ENCODE measurements around the gene ARHGEF9. TPM values are rescaled to one million over a fixed set of nuclear protein-coding genes. Genes with fewer than 3 reads are reported as not detected.
"Not testable (repeated sequence)": the region's sequence is repeated elsewhere in the genome, so short reads cannot be mapped to it uniquely, and the experiment has no call there.

The ARHGEF9 gene
- total RNA-seq, 1 donor from 2014 or later, result 30.2 TPM

DNA sequence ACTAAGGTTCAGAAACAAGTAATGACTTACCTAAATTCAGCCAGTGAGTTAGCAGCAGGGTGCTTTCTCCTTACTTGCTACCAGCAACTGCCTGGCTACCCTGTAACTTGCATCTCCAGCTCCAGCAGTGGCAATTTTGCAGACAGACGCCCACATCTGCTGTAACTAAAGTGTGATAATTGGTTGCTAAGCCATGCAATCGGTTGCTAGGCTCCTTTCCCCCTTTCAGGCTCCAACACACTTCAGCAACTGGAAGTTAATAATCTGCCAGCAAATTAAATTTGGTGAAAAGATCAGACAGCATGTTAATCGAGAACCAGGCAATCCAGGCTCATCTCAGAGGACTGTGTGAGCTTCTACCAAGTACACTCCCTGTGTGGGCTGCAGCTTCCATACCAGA, 24.2 kb upstream of the ARHGEF9 start:
- H3K9me3 Mint-ChIP-seq, result peaks cover 20% of the 10 kb centered on the region
- no peaks in the 10 kb centered on the region for H3K4me1 Mint-ChIP-seq
- no peak for TF ChIP-seq CTCF (IDR thresholded peaks at IDR 0.05; ENCODE audit: unreplicated experiment)
- H3K36me3 Mint-ChIP-seq, result no peaks in the 10 kb centered on the region
- no peak overlapping the region for H3K4me3 Mint-ChIP-seq
- DNase-seq (ENCODE audit: low spot score in 2 of 2, unreplicated experiment in 2 of 2), result no peak
- H3K27ac Mint-ChIP-seq, result no peak overlapping the region
- H3K27me3 Mint-ChIP-seq (ENCODE audit: low read depth), result no peaks in the 10 kb centered on the region

DNA sequence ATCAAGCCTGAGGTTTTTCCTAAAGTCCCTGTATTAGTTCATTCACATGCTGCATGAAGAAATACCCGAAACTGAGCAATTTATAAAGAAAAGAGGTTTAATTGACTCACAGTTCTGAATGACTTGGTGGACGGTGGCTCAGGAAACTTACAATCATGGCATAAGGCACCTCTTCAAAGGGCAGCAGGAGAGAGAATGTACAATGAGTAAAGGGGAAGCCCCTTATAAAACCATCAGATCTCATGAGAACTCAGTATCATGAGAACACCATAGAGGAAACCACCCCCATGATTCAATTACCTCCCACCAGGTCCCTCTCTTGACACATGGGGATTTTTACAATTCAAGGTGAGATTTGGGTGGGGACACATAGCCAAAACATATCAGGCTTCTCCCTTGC, 10.4 kb upstream of the ARHGEF9 start:
- not testable (repeated sequence) for DNase-seq (ENCODE audit: low spot score in 2 of 2, unreplicated experiment in 2 of 2); H3K27me3 Mint-ChIP-seq (ENCODE audit: low read depth); H3K36me3 Mint-ChIP-seq; H3K27ac Mint-ChIP-seq; H3K4me1 Mint-ChIP-seq; H3K4me3 Mint-ChIP-seq
- H3K9me3 Mint-ChIP-seq, result peaks cover 28% of the 10 kb centered on the region

DNA sequence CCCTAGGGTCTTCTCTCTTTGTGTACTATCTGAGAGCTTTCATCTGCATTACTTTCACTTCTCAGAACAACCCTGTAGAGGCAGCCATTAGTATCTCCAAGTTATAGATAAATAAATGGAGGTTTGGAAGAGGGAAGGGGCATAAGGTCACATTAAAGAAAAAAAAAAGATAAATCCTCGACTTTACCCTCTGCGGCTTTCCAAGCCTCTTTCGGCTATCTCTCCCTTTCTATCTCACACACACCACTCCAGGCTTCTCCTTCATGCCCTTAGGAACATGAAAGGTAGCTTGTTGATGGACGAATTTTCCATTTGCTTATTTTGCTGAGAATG, 660 bp upstream of the ARHGEF9 start:
- Mint-ChIP-seq H3K27me3 (ENCODE audit: low read depth) (no peaks in the 10 kb centered on the region), H3K27ac (no peak overlapping the region), H3K4me3 (peak overlapping the region; percentile 70), H3K9me3 (peaks cover 16% of the 10 kb centered on the region), H3K36me3 (no peaks in the 10 kb centered on the region), H3K4me1 (peaks cover 2% of the 10 kb centered on the region)
- no peak for TF ChIP-seq CTCF (IDR thresholded peaks at IDR 0.05; ENCODE audit: unreplicated experiment)
- DNase-seq (ENCODE audit: low spot score in 2 of 2, unreplicated experiment in 2 of 2), result no peak

DNA sequence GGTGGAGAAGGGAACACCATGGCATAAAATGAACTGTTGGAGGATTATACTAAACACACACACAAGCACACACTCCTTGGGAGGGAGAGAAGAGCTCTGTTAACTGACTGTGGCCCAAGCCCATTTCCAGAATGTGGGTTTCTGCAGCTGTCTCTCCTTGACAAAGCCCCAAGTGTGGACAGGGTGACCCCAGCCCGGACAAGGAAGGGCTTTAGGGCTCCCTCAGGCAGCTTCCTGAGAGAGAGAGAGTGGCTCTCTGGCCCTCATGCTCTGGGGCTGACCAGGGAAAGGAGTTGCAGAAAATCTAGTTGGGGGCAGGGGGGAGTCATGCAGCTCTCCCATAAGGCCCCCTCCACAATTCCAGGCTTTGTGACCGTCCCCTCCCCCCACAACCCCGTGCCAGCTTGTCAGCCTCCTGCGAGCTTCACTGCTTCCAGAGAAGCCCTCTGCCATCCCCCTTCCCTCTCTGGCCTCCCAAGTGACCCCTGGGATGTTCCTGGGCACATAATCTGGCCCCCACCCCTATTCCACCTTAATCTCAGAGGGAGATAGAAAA, 590 bp downstream of the ARHGEF9 start:
- no peak for DNase-seq (ENCODE audit: low spot score in 2 of 2, unreplicated experiment in 2 of 2)
- H3K27ac Mint-ChIP-seq, result peak overlapping the region; percentile 41

GRCh38 chrX:63782515-63782914, 2.5 kb downstream of the ARHGEF9 start:
- DNase-seq (ENCODE audit: low spot score in 2 of 2, unreplicated experiment in 2 of 2), result no peak
- peaks cover 4% of the 10 kb centered on the region for H3K36me3 Mint-ChIP-seq
- TF ChIP-seq CTCF (IDR thresholded peaks at IDR 0.05; ENCODE audit: unreplicated experiment), result no peak
- peaks cover 2% of the 10 kb centered on the region for H3K4me1 Mint-ChIP-seq
- no peak overlapping the region for H3K27ac Mint-ChIP-seq
- peaks cover 35% of the 10 kb centered on the region for H3K9me3 Mint-ChIP-seq
- H3K4me3 Mint-ChIP-seq, result no peak overlapping the region
- no peaks in the 10 kb centered on the region for H3K27me3 Mint-ChIP-seq (ENCODE audit: low read depth)

More for the DNA sequence above, 590 bp downstream of the ARHGEF9 start:
- H3K36me3 Mint-ChIP-seq, result peaks cover 2% of the 10 kb centered on the region
- H3K9me3 Mint-ChIP-seq, result peaks cover 25% of the 10 kb centered on the region
- H3K27me3 Mint-ChIP-seq (ENCODE audit: low read depth), result no peaks in the 10 kb centered on the region
- peak overlapping the region; percentile 70 for H3K4me3 Mint-ChIP-seq
- peaks cover 2% of the 10 kb centered on the region for H3K4me1 Mint-ChIP-seq
- TF ChIP-seq CTCF (IDR thresholded peaks at IDR 0.05; ENCODE audit: unreplicated experiment), result no peak

DNA sequence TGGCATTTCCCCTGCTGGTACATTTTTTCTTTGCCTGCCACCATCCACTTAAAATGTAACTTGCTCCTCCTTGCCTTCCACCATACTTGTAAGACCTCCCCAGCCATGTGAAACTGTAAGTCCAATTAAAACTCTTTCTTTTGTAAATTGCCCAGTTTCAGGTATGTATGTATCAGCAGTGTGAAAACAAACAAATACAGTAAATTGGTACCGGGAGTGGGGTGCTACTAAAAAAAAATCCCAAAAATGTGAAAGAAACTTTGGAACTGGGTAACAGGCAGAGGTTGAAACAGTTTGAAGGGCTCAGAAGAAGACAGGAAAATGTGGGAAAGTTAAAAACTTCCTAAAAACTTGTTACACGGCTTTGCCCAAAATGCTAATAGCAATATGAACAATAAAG, 16.3 kb downstream of the ARHGEF9 start:
- Mint-ChIP-seq H3K36me3 (peaks cover 3% of the 10 kb centered on the region), H3K27me3 (ENCODE audit: low read depth) (no peaks in the 10 kb centered on the region), H3K27ac (no peak overlapping the region), H3K4me3 (no peak overlapping the region), H3K4me1 (no peaks in the 10 kb centered on the region), H3K9me3 (peaks cover 39% of the 10 kb centered on the region)
- TF ChIP-seq CTCF (IDR thresholded peaks at IDR 0.05; ENCODE audit: unreplicated experiment), result no peak
- no peak for DNase-seq (ENCODE audit: low spot score in 2 of 2, unreplicated experiment in 2 of 2)

All from mesothelial cell of epicardium (in vitro differentiated cells).